Karpas-422 (cell line): Measurements from ENCODE around the gene CMPK2. TPM values are rescaled to one million over a fixed set of nuclear protein-coding genes. Genes with fewer than 3 reads are reported as not detected.
A peak's percentile ranks its signal among the peaks of the same experiment; 100 is the strongest.

Experiments used
- DNase-seq: peaks from one replicate; pipeline ENCODE4 v3.0.0-alpha.2; 2015
- H2AFZ ChIP-seq: fragments of 200-600 bp; sonication (generic); 2 replicates; pipeline ENCODE4 v1.6.1; 2014; ENCODE audit warnings: antibody characterized with exemption, low read length, mixed read lengths
- H3K27ac ChIP-seq: fragments of 200-600 bp; sonication (generic); 2 replicates; pipeline ENCODE4 v1.5.1; 2014; ENCODE audit warnings: mild to moderate bottlenecking, low read length, moderate library complexity
- H3K27me3 ChIP-seq: fragments of 200-600 bp; sonication (generic); 2 replicates; pipeline ENCODE4 v1.6.1; 2014; ENCODE audit warnings: low read length, mixed read lengths
- H3K36me3 ChIP-seq: fragments of 200-600 bp; sonication (generic); 2 replicates; pipeline ENCODE4 v1.6.1; 2014; ENCODE audit warnings: low read length, mixed read lengths; ENCODE audit not compliant: insufficient read depth
- H3K4me1 ChIP-seq: fragments of 200-600 bp; sonication (generic); 2 replicates; pipeline ENCODE4 v1.6.1; 2014; ENCODE audit warnings: mild to moderate bottlenecking, low read length, mixed read lengths
- H3K4me2 ChIP-seq: fragments of 200-600 bp; sonication (generic); 2 replicates; pipeline ENCODE4 v1.6.1; 2014; ENCODE audit warnings: low read length, low read depth, mild to moderate bottlenecking; ENCODE audit not compliant: poor library complexity, severe bottlenecking
- H3K4me3 ChIP-seq: fragments of 200-600 bp; sonication (generic); 2 replicates; pipeline ENCODE4 v1.5.1; 2014; ENCODE audit warnings: mild to moderate bottlenecking, antibody characterized with exemption, low read length, mixed read lengths
- H3K79me2 ChIP-seq: fragments of 200-600 bp; sonication (generic); 2 replicates; pipeline ENCODE4 v1.6.1; 2014; ENCODE audit warnings: mild to moderate bottlenecking, low read length, mixed read lengths
- H3K9ac ChIP-seq: fragments of 200-600 bp; sonication (generic); 2 replicates; pipeline ENCODE4 v1.6.0; 2014; ENCODE audit warnings: low read length
- H3K9me2 ChIP-seq: fragments of 200-600 bp; sonication (generic), shearing (Covaris generic); replicated peaks from 2 replicates; pipeline ENCODE4 v1.6.0; 2014; ENCODE audit warnings: mild to moderate bottlenecking, low read length, moderate library complexity; ENCODE audit not compliant: insufficient read depth
- H3K9me3 ChIP-seq: fragments of 300-700, 200-600 bp; sonication (generic); 2 replicates; pipeline ENCODE4 v1.6.1; 2014; ENCODE audit warnings: low read length, mixed read lengths
- H4K20me1 ChIP-seq: fragments of 200-600 bp; sonication (generic); 2 replicates; pipeline ENCODE4 v1.6.1; 2014; ENCODE audit warnings: mild to moderate bottlenecking, antibody characterized with exemption, low read length, low read depth; ENCODE audit not compliant: insufficient read depth
- total RNA-seq: library from RNA; depleted of rRNA; stranded (reverse); fragments of >200 nt; shearing (Covaris generic); gene quantifications from 2 replicates; pipeline ENCODE4 v1.2.3, GENCODE V29; 2014; ENCODE audit warnings: low replicate concordance

CMPK2 gene
- total RNA-seq, 1 experiment from 2014 or later = 18.8 TPM

DNA sequence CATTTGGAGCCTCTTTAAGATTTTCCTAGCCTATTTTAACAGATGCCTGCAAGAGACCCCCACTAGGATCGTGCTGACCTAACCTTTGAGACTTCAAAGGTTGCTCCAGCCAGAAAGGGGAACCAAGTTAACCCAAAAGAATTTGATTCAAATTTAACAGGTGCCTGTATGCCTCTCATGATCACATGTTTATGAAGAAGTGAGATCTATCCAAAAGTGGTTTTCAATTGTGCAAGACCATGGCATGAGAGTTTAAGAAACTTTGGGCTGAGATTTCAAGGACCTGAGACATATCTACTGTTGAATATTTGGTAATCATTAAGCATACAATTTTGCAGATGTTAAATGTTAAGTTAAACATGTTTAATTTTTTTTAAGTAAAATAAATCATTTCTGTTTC lies 10.6 kb upstream of the CMPK2 start:
- Histone ChIP-seq H3K27ac (no peak overlapping the region), H3K9ac (no peak overlapping the region), H4K20me1 (no peaks in the 10 kb centered on the region), H3K4me1 (peaks cover 38% of the 10 kb centered on the region), H3K36me3 (no peaks in the 10 kb centered on the region), H3K27me3 (no peaks in the 10 kb centered on the region), H2AFZ (no peak overlapping the region), H3K79me2 (no peaks in the 10 kb centered on the region), H3K4me2 (no peak overlapping the region), H3K9me3 (no peaks in the 10 kb centered on the region), H3K9me2 (no peaks in the 10 kb centered on the region), H3K4me3 (no peak overlapping the region)
- no peak for DNase-seq

DNA sequence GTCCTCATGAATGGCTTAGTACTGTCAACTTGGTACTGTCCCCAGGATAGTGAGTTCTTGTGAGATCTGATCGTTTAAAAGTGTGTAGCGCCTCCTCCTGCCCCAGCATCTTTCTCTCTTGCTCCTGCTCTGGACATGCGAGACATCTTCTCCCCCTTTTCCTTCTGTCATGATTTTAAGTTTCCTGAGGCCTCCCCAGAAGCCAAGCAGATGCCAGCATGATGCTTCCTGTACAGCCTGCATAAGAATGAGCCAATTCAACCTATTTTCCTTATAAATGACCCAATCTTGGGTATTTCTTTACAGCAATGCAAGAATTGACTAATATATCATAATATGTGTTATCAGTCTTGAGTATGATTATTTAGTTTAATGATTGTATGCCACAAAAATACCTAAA lies 8.3 kb upstream of the CMPK2 start:
- H3K27me3 ChIP-seq = no peaks in the 10 kb centered on the region
- H2AFZ ChIP-seq = no peak overlapping the region
- no peaks in the 10 kb centered on the region for H4K20me1 ChIP-seq
- no peaks in the 10 kb centered on the region for H3K79me2 ChIP-seq
- H3K4me2 ChIP-seq = no peak overlapping the region
- H3K36me3 ChIP-seq = no peaks in the 10 kb centered on the region
- H3K9me3 ChIP-seq = no peaks in the 10 kb centered on the region
- no peak overlapping the region for H3K9ac ChIP-seq
- H3K4me1 ChIP-seq = peaks cover 43% of the 10 kb centered on the region
- no peak overlapping the region for H3K27ac ChIP-seq
- DNase-seq = no peak
- H3K9me2 ChIP-seq = no peaks in the 10 kb centered on the region
- no peak overlapping the region for H3K4me3 ChIP-seq

DNA sequence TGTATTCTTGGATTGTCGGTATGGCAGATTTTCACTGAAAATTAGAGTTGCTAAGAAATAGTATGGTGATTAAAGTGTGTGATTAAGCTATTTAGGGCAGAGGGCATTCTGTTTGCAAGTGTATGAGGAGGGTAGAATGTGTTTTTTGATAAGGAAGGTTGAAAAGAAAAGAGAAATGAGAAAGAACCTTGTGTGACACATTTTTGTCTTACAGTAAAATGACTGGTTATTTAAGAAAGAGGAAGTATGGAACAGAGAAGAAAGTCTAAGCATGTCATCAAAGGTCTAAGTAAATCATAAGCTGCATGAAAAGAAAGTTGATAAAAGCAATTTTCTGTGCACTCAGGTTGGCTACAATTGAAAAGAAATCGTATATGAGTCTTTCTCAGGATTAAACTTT lies 6.7 kb upstream of the CMPK2 start:
- peak overlapping the region; percentile 69 for H3K27ac ChIP-seq
- H3K4me1 ChIP-seq = peaks cover 37% of the 10 kb centered on the region

DNA sequence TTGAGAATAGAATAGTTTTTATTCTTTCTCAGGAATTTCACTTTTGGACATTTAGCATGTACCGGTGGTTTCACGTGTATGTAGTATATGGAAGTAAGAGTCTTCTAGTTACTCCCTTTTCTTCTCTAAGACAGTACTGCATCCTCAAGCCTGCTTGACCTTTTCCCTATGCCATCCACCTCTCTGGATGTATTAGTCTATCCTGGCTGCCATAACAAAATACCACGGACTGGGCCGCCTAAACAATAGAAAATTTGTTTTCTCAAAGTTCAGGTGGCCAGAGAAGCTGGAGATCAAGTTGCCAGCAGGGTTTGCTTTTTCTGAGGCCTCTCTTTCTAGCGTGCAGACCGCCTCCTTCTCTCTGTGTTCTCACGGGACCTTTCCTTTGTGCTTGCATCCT lies 1.3 kb upstream of the CMPK2 start:
- Histone ChIP-seq H4K20me1 (no peaks in the 10 kb centered on the region), H3K9me2 (no peaks in the 10 kb centered on the region), H3K4me1 (peaks cover 34% of the 10 kb centered on the region), H3K9me3 (no peaks in the 10 kb centered on the region), H3K79me2 (peaks cover 7% of the 10 kb centered on the region; the same call in 1 of the 2 replicates), H3K4me3 (no peak overlapping the region), H3K27me3 (no peaks in the 10 kb centered on the region), H2AFZ (no peak overlapping the region), H3K4me2 (peak overlapping the region; percentile 98), H3K36me3 (0 out of 2 replicates have a peak, but pooled peaks cover 3% of the 10 kb centered on the region), H3K9ac (no peak overlapping the region), H3K27ac (no peak overlapping the region)
- no peak for DNase-seq

More for the DNA sequence above, 6.7 kb upstream of the CMPK2 start:
- Histone ChIP-seq H3K9me2 (no peaks in the 10 kb centered on the region), H3K4me3 (0 out of 2 replicates have a peak overlapping the region, but pooled peaks have one; percentile 3), H3K27me3 (no peaks in the 10 kb centered on the region), H3K9ac (0 out of 2 replicates have a peak overlapping the region, but pooled peaks have one; percentile 18), H3K79me2 (no peaks in the 10 kb centered on the region), H3K4me2 (peak overlapping the region; percentile 40), H4K20me1 (no peaks in the 10 kb centered on the region), H2AFZ (peak overlapping the region; percentile 38), H3K36me3 (no peaks in the 10 kb centered on the region), H3K9me3 (no peaks in the 10 kb centered on the region)
- DNase-seq = peak; percentile 74

DNA sequence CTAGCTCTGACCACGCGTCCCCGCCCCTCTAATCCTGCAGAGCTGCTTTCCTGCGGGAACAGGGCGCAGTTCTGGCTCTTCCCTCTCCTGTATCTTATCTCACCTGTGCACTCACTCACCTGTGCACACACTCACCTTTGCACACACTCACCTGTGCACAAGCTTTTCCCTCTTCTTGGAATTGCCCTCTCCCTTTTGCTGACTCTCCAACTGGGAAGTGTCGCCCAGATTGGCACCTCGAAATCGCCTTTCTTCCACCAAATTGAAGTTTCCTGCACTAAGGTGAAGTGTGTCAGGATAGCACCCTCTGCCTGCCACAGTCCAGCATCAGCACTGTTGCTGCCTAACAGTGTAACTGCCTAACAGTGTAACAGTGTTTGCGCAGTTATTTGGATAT lies 566 bp upstream of the CMPK2 start:
- Histone ChIP-seq H3K79me2 (peaks cover 7% of the 10 kb centered on the region; the same call in 1 of the 2 replicates), H3K4me3 (peak overlapping the region; percentile 89), H3K9me3 (no peaks in the 10 kb centered on the region), H3K9ac (peak overlapping the region; percentile 80), H3K36me3 (peaks cover 4% of the 10 kb centered on the region), H3K27me3 (no peaks in the 10 kb centered on the region), H3K9me2 (no peaks in the 10 kb centered on the region), H3K4me2 (peak overlapping the region; percentile 98), H3K4me1 (peaks cover 27% of the 10 kb centered on the region), H3K27ac (no peak overlapping the region; the same call in 1 of the 2 replicates), H2AFZ (peak overlapping the region; percentile 93), H4K20me1 (no peaks in the 10 kb centered on the region)
- peak; percentile 73 for DNase-seq

DNA sequence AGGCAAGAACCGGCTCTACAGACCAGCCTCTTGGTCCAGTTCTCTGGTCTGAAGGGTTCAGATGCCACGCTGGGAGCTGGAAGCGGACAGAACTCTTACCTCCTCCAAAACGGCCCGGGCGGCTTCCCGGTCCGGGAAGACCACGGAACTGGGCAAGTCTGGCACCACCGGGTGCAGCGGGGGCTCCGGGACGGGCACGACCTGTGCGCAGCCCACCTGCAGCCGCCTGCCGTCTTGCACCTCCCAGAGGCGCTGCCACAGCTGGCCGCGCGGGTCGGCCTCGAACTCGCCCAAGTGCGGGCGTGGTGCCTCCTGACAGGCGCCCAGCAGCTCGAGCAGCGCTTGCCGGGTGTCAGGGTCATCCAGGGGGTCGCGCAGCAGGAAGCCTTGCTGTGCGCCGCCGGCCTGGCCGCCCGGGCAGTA lies 773 bp downstream of the CMPK2 start:
- Histone ChIP-seq H3K4me2 (peak overlapping the region; percentile 98), H3K9me3 (no peaks in the 10 kb centered on the region), H3K27ac (peak overlapping the region; percentile 33; the same call in 1 of the 2 replicates), H3K79me2 (peaks cover 7% of the 10 kb centered on the region; the same call in 1 of the 2 replicates), H3K4me3 (peak overlapping the region; percentile 89), H3K9me2 (no peaks in the 10 kb centered on the region), H3K36me3 (peaks cover 17% of the 10 kb centered on the region), H3K9ac (peak overlapping the region; percentile 80), H2AFZ (peak overlapping the region; percentile 93), H3K27me3 (no peaks in the 10 kb centered on the region), H4K20me1 (no peaks in the 10 kb centered on the region), H3K4me1 (peaks cover 22% of the 10 kb centered on the region)
- DNase-seq = peak; percentile 76

DNA sequence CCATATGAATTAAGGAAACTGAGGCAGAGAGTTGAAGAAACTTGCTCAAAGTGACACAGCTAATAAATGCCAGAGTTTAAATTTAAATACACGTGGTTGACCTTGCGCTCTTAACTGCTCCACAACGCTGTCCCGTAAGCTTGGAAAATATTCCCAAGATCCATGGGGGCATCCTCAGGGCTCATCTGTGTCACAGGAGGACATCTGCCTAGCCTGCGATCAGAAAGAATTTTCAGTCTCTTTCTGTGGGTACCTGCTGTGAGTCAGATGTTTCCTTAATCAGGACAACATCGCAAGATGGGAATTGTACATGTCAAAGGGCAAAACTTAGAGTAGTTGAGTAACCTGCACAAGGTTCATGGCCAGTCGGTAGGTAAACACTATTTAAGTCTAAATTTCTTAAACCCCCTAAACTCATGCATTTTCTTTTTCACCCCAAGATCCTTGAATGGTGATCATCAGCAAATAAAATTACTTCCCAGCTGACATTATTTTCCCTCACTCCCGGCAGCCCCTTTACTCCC lies 1.4 kb downstream of the CMPK2 start:
- Histone ChIP-seq H3K9ac (peak overlapping the region; percentile 80), H3K27ac (0 out of 2 replicates have a peak overlapping the region, but pooled peaks have one; percentile 33), H3K4me3 (peak overlapping the region; percentile 89), H3K79me2 (peaks cover 7% of the 10 kb centered on the region; the same call in 1 of the 2 replicates), H3K36me3 (peaks cover 22% of the 10 kb centered on the region), H4K20me1 (no peaks in the 10 kb centered on the region), H3K27me3 (no peaks in the 10 kb centered on the region), H3K9me3 (no peaks in the 10 kb centered on the region), H3K9me2 (no peaks in the 10 kb centered on the region), H2AFZ (peak overlapping the region; percentile 93; the same call in 1 of the 2 replicates), H3K4me1 (peaks cover 22% of the 10 kb centered on the region), H3K4me2 (peak overlapping the region; percentile 98)
- no peak for DNase-seq

DNA sequence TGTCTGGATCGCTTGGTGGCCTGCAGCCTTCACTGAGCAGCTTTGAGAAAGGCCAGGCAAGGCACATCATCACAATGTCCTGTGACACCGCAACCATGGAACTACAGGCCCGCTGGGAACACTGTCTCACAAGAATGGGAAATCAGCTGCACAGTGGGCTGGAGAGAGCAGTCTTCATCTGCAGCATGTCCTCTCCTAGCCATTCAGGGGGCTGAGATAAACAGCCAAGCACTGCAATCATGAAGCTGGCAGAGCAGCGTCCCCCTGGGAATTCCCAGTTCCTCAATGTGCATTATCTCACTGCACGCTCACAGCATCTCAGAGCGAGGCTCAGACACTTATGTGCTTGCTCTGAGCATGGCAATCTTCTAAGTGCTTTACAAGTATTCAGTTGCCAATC lies 1.9 kb downstream of the CMPK2 start:
- H3K9ac ChIP-seq = no peak overlapping the region
- H3K4me2 ChIP-seq = peak overlapping the region; percentile 98

More for the DNA sequence above, 1.9 kb downstream of the CMPK2 start:
- Histone ChIP-seq H3K27ac (no peak overlapping the region), H3K79me2 (peaks cover 7% of the 10 kb centered on the region; the same call in 1 of the 2 replicates), H3K4me1 (peaks cover 22% of the 10 kb centered on the region), H3K27me3 (no peaks in the 10 kb centered on the region), H3K4me3 (peak overlapping the region; percentile 89; the same call in 1 of the 2 replicates), H2AFZ (no peak overlapping the region), H4K20me1 (no peaks in the 10 kb centered on the region), H3K9me3 (no peaks in the 10 kb centered on the region), H3K36me3 (peaks cover 25% of the 10 kb centered on the region), H3K9me2 (no peaks in the 10 kb centered on the region)
- DNase-seq = no peak
